Activated naive CD4-positive, alpha-beta T cell treated with anti-CD3 and anti-CD28 coated beads, Interleukin-2, amount 50 U/mL, for 24 hours (primary cell): ENCODE measurements around the gene NOC4L.

Experiments
- H3K27ac Mint-ChIP-seq: one replicate; pipeline ENCODE4 v1.8.0; 2021; ENCODE audit warnings: mild to moderate bottlenecking, mixed read lengths
- H3K27me3 Mint-ChIP-seq: one replicate; pipeline ENCODE4 v1.8.0; 2021; ENCODE audit warnings: mixed read lengths
- H3K36me3 Mint-ChIP-seq: one replicate; pipeline ENCODE4 v1.8.0; 2021; ENCODE audit warnings: mixed read lengths
- H3K4me1 Mint-ChIP-seq: one replicate; pipeline ENCODE4 v1.8.0; 2021; ENCODE audit warnings: mixed read lengths
- H3K4me3 Mint-ChIP-seq: one replicate; pipeline ENCODE4 v1.8.0; 2021; ENCODE audit warnings: mild to moderate bottlenecking, mixed read lengths
- H3K9me3 Mint-ChIP-seq: one replicate; pipeline ENCODE4 v1.8.0; 2021; ENCODE audit warnings: mixed read lengths

The NOC4L gene

GRCh38 chr12:132165584-132165983, 21.3 kb downstream of the NOC4L start:
- Mint-ChIP-seq H3K4me3 (no peak overlapping the region), H3K9me3 (no peaks in the 10 kb centered on the region), H3K27me3 (no peaks in the 10 kb centered on the region), H3K4me1 (peaks cover 13% of the 10 kb centered on the region), H3K36me3 (no peaks in the 10 kb centered on the region), H3K27ac (no peak overlapping the region)

- Mint-ChIP-seq H3K4me1 (peaks cover 13% of the 10 kb centered on the region), H3K27me3 (no peaks in the 10 kb centered on the region), H3K36me3 (no peaks in the 10 kb centered on the region), H3K9me3 (no peaks in the 10 kb centered on the region), H3K27ac (no peak overlapping the region), H3K4me3 (no peak overlapping the region)
These were observed 21.8 kb downstream of the NOC4L start for GRCh38 chr12:132166093-132166492.

GRCh38 chr12:132166801-132167591, 22.7 kb downstream of the NOC4L start:
- H3K4me1 Mint-ChIP-seq, result peaks cover 13% of the 10 kb centered on the region
- H3K27ac Mint-ChIP-seq, result no peak overlapping the region
- H3K27me3 Mint-ChIP-seq, result no peaks in the 10 kb centered on the region
- no peak overlapping the region for H3K4me3 Mint-ChIP-seq
- H3K36me3 Mint-ChIP-seq, result no peaks in the 10 kb centered on the region
- H3K9me3 Mint-ChIP-seq, result no peaks in the 10 kb centered on the region

- Mint-ChIP-seq H3K4me1 (peaks cover 13% of the 10 kb centered on the region), H3K27me3 (no peaks in the 10 kb centered on the region), H3K4me3 (no peak overlapping the region), H3K9me3 (no peaks in the 10 kb centered on the region), H3K36me3 (no peaks in the 10 kb centered on the region), H3K27ac (no peak overlapping the region)
These were observed 23.5 kb downstream of the NOC4L start for GRCh38 chr12:132167611-132168310.

GRCh38 chr12:132168311-132169031, 24.2 kb downstream of the NOC4L start:
- Mint-ChIP-seq H3K4me1 (peaks cover 15% of the 10 kb centered on the region), H3K27ac (no peak overlapping the region), H3K27me3 (no peaks in the 10 kb centered on the region), H3K9me3 (no peaks in the 10 kb centered on the region), H3K4me3 (no peak overlapping the region), H3K36me3 (no peaks in the 10 kb centered on the region)

GRCh38 chr12:132169376-132169775, 25.1 kb downstream of the NOC4L start:
- Mint-ChIP-seq H3K27ac (no peak overlapping the region), H3K36me3 (no peaks in the 10 kb centered on the region), H3K4me1 (peaks cover 11% of the 10 kb centered on the region), H3K9me3 (no peaks in the 10 kb centered on the region), H3K27me3 (no peaks in the 10 kb centered on the region), H3K4me3 (no peak overlapping the region)

GRCh38 chr12:132170094-132170636, 25.9 kb downstream of the NOC4L start:
- Mint-ChIP-seq H3K36me3 (no peaks in the 10 kb centered on the region), H3K27ac (no peak overlapping the region), H3K27me3 (no peaks in the 10 kb centered on the region), H3K9me3 (no peaks in the 10 kb centered on the region), H3K4me3 (no peak overlapping the region), H3K4me1 (peaks cover 14% of the 10 kb centered on the region)

GRCh38 chr12:132170637-132171292, 26.5 kb downstream of the NOC4L start:
- H3K27me3 Mint-ChIP-seq, result no peaks in the 10 kb centered on the region
- H3K9me3 Mint-ChIP-seq, result no peaks in the 10 kb centered on the region
- H3K4me3 Mint-ChIP-seq, result no peak overlapping the region
- no peaks in the 10 kb centered on the region for H3K36me3 Mint-ChIP-seq
- H3K4me1 Mint-ChIP-seq, result peaks cover 14% of the 10 kb centered on the region
- no peak overlapping the region for H3K27ac Mint-ChIP-seq

GRCh38 chr12:132171293-132171967, 27.2 kb downstream of the NOC4L start:
- no peaks in the 10 kb centered on the region for H3K27me3 Mint-ChIP-seq
- H3K36me3 Mint-ChIP-seq, result no peaks in the 10 kb centered on the region
- H3K9me3 Mint-ChIP-seq, result no peaks in the 10 kb centered on the region

GRCh38 chr12:132171968-132172521, 27.8 kb downstream of the NOC4L start:
- Mint-ChIP-seq H3K9me3 (no peaks in the 10 kb centered on the region), H3K27me3 (no peaks in the 10 kb centered on the region), H3K27ac (no peak overlapping the region), H3K36me3 (no peaks in the 10 kb centered on the region), H3K4me3 (no peak overlapping the region), H3K4me1 (peaks cover 14% of the 10 kb centered on the region)

More at GRCh38 chr12:132171293-132171967, 27.2 kb downstream of the NOC4L start:
- Mint-ChIP-seq H3K27ac (no peak overlapping the region), H3K4me3 (no peak overlapping the region), H3K4me1 (peaks cover 14% of the 10 kb centered on the region)

- peaks cover 14% of the 10 kb centered on the region for H3K4me1 Mint-ChIP-seq
- no peaks in the 10 kb centered on the region for H3K27me3 Mint-ChIP-seq
- H3K9me3 Mint-ChIP-seq, result no peaks in the 10 kb centered on the region
- no peak overlapping the region for H3K27ac Mint-ChIP-seq
- no peaks in the 10 kb centered on the region for H3K36me3 Mint-ChIP-seq
- no peak overlapping the region for H3K4me3 Mint-ChIP-seq
These were observed 28.4 kb downstream of the NOC4L start for GRCh38 chr12:132172619-132173018.

GRCh38 chr12:132173135-132174014, 29.1 kb downstream of the NOC4L start:
- Mint-ChIP-seq H3K4me3 (no peak overlapping the region), H3K9me3 (no peaks in the 10 kb centered on the region), H3K27ac (no peak overlapping the region), H3K27me3 (no peaks in the 10 kb centered on the region), H3K36me3 (no peaks in the 10 kb centered on the region), H3K4me1 (peaks cover 20% of the 10 kb centered on the region)

- H3K4me3 Mint-ChIP-seq, result peak overlapping the region; percentile 55
- no peaks in the 10 kb centered on the region for H3K9me3 Mint-ChIP-seq
- no peak overlapping the region for H3K27ac Mint-ChIP-seq
- H3K27me3 Mint-ChIP-seq, result no peaks in the 10 kb centered on the region
- H3K4me1 Mint-ChIP-seq, result peaks cover 29% of the 10 kb centered on the region
- H3K36me3 Mint-ChIP-seq, result no peaks in the 10 kb centered on the region
These were observed 30.0 kb downstream of the NOC4L start for GRCh38 chr12:132174015-132174838.
